ENCODE measurements around the gene GPSM1.

GRCh38 chr9:136378170-136379002 is 51.0 kb downstream of the GPSM1 start:
- TF ChIP-seq CTCF (IDR thresholded peaks at IDR 0.05 in 8 of 11, conservative IDR thresholded peaks at IDR 0.05 in 3 of 11) (no peak), POLR2AphosphoS5 (IDR thresholded peaks at IDR 0.05) (peak in 1 of 3 donors; percentile 0)
